Loucy (cell line): ENCODE data around the gene ARHGAP10.
"Not testable (repeated sequence)": the region's sequence is repeated elsewhere in the genome, so short reads cannot be mapped to it uniquely, and the experiment has no call there.

ENCODE experiments used
- H2AFZ ChIP-seq: fragments of 200-600 bp; sonication (generic); 2 replicates; pipeline ENCODE4 v1.6.0; 2016; ENCODE audit warnings: antibody characterized with exemption, mild to moderate bottlenecking, low read length, moderate library complexity
- H3F3A ChIP-seq: fragments of 200-600 bp; 2 replicates; pipeline ENCODE4 v1.6.0; 2016; ENCODE audit warnings: antibody characterized with exemption, low read depth, mild to moderate bottlenecking
- H3K27me3 ChIP-seq: fragments of 200-600 bp; sonication (generic); 2 replicates; pipeline ENCODE4 v1.6.1; 2014; ENCODE audit warnings: low read length, mild to moderate bottlenecking; ENCODE audit not compliant: insufficient read depth, poor library complexity, severe bottlenecking
- H3K36me3 ChIP-seq: fragments of 200-600 bp; sonication (generic); 2 replicates; pipeline ENCODE4 v1.6.1; 2016; ENCODE audit warnings: low read length; ENCODE audit not compliant: insufficient read depth
- H3K4me1 ChIP-seq: fragments of 200-600 bp; sonication (generic); 2 replicates; pipeline ENCODE4 v1.5.1; 2014; ENCODE audit warnings: low read length, mild to moderate bottlenecking; ENCODE audit not compliant: insufficient read depth, poor library complexity, severe bottlenecking
- H3K4me2 ChIP-seq: fragments of 200-600 bp; sonication (generic); 2 replicates; pipeline ENCODE4 v1.6.0; 2014; ENCODE audit warnings: antibody characterized with exemption, low read length, low read depth, mild to moderate bottlenecking; ENCODE audit not compliant: poor library complexity, severe bottlenecking
- H3K4me3 ChIP-seq: fragments of 200-600 bp; sonication (generic); 2 replicates; pipeline ENCODE4 v1.5.1; 2014; ENCODE audit warnings: low read length, mild to moderate bottlenecking, mixed read lengths; ENCODE audit not compliant: poor library complexity, severe bottlenecking
- H3K79me2 ChIP-seq: fragments of 200-600 bp; sonication (generic); 2 replicates; pipeline ENCODE4 v1.6.1; 2014; ENCODE audit warnings: low read length; ENCODE audit not compliant: insufficient read depth
- H3K9ac ChIP-seq: fragments of 200-600 bp; sonication (generic); 2 replicates; pipeline ENCODE4 v1.6.0; 2014; ENCODE audit warnings: mild to moderate bottlenecking, low read depth, low read length, moderate library complexity; ENCODE audit not compliant: poor library complexity, severe bottlenecking
- H3K9me2 ChIP-seq: fragments of 200-600 bp; sonication (generic); replicated peaks from 2 replicates; pipeline ENCODE4 v1.6.1; 2016; ENCODE audit warnings: low read depth, low read length, mixed read lengths
- H3K9me3 ChIP-seq: fragments of 200-600 bp; sonication (generic); 2 replicates; pipeline ENCODE4 v1.6.1; 2014; ENCODE audit warnings: mild to moderate bottlenecking, antibody characterized with exemption, low read length, low read depth; ENCODE audit not compliant: insufficient read depth
- H4K20me1 ChIP-seq: fragments of 200-600 bp; sonication (generic); 2 replicates; pipeline ENCODE4 v1.6.0; 2014; ENCODE audit warnings: antibody characterized with exemption, low read length, mild to moderate bottlenecking; ENCODE audit not compliant: insufficient read depth, poor library complexity, severe bottlenecking
- EZH2phosphoT487 ChIP-seq: fragments of 200-600 bp; IDR thresholded peaks from 2 replicates; pipeline ENCODE4 v1.6.1; 2018; ENCODE audit warnings: antibody characterized with exemption, mild to moderate bottlenecking, moderate library complexity, borderline replicate concordance
- TF ChIP-seq, protein P1 (sequence below): fragments of 200-600 bp; sonication (generic); conservative IDR thresholded peaks from 2 replicates; pipeline ENCODE4 v1.5.1; 2014; ENCODE audit warnings: mild to moderate bottlenecking, antibody characterized with exemption, low read length

The ARHGAP10 gene

DNA sequence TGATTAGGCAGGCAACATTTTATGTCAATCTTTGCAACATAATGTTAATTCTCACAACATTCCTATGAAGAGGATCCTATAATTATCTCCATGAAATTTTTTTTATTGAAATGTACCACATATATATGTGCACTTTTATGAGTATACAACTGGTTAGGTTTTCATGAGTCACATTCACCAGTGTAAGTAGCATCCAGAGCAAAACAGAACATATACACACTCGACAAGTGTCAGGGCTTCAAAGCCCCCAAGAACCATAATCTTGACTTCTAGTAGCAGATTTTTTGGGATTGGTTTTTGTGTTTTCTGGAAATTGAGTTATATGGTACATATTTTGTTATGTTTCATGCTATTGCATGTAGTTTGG lies 62.4 kb downstream of the ARHGAP10 start:
- TF ChIP-seq, protein P1, sequence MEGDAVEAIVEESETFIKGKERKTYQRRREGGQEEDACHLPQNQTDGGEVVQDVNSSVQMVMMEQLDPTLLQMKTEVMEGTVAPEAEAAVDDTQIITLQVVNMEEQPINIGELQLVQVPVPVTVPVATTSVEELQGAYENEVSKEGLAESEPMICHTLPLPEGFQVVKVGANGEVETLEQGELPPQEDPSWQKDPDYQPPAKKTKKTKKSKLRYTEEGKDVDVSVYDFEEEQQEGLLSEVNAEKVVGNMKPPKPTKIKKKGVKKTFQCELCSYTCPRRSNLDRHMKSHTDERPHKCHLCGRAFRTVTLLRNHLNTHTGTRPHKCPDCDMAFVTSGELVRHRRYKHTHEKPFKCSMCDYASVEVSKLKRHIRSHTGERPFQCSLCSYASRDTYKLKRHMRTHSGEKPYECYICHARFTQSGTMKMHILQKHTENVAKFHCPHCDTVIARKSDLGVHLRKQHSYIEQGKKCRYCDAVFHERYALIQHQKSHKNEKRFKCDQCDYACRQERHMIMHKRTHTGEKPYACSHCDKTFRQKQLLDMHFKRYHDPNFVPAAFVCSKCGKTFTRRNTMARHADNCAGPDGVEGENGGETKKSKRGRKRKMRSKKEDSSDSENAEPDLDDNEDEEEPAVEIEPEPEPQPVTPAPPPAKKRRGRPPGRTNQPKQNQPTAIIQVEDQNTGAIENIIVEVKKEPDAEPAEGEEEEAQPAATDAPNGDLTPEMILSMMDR: no peak
- TF ChIP-seq EZH2phosphoT487: no peak
- no peaks in the 10 kb centered on the region for H3K27me3 ChIP-seq
- H3K79me2 ChIP-seq: peaks cover 61% of the 10 kb centered on the region
- no peaks in the 10 kb centered on the region for H3K9me3 ChIP-seq
- H3K4me3 ChIP-seq: peak overlapping the region; percentile 40
- no peaks in the 10 kb centered on the region for H4K20me1 ChIP-seq
- peak overlapping the region; percentile 13 for H3K9ac ChIP-seq
- H3K4me2 ChIP-seq: peak overlapping the region; percentile 60
- H3K9me2 ChIP-seq: no peaks in the 10 kb centered on the region
- H3K36me3 ChIP-seq: no peaks in the 10 kb centered on the region
- H3F3A ChIP-seq: peaks cover 8% of the 10 kb centered on the region; the same call in 1 of the 2 replicates
- no peak overlapping the region for H2AFZ ChIP-seq
- peaks cover 56% of the 10 kb centered on the region for H3K4me1 ChIP-seq

- Histone ChIP-seq H3K9me2 (no peaks in the 10 kb centered on the region), H3K36me3 (no peaks in the 10 kb centered on the region), H3K79me2 (peaks cover 55% of the 10 kb centered on the region), H3K4me3 (peak overlapping the region; percentile 40), H4K20me1 (no peaks in the 10 kb centered on the region), H3K27me3 (no peaks in the 10 kb centered on the region), H3K4me1 (peaks cover 56% of the 10 kb centered on the region), H3F3A (peaks cover 8% of the 10 kb centered on the region; the same call in 1 of the 2 replicates), H3K9me3 (no peaks in the 10 kb centered on the region), H3K9ac (peak overlapping the region; percentile 55), H2AFZ (no peak overlapping the region), H3K4me2 (peak overlapping the region; percentile 60)
- TF ChIP-seq, protein P1: no peak
- TF ChIP-seq EZH2phosphoT487: peak; percentile 65
Measured at GRCh38 chr4:147794787-147795413, 63.0 kb downstream of the ARHGAP10 start.

DNA sequence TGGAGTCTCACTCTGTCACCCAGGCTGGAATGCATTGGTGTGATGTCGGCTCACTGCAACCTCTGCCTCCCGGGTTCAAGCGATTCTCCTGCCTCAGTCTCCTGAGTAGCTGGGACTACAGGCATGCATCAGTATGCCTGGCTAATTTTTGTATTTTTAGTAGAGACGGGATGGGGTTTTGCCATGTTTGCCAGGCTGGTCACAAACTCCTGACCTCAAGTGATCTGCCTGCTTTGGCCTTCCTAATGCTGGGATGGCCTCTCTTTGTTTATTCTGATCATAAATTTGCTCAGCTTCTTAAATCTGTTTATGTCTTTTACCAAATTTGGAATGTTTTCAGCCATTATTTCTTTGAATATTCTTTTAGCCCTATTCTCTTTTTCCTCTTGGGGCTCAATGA lies 67.2 kb downstream of the ARHGAP10 start:
- H3F3A ChIP-seq, H3K27me3 ChIP-seq, H2AFZ ChIP-seq, H3K9me2 ChIP-seq, H4K20me1 ChIP-seq, H3K36me3 ChIP-seq, H3K9me3 ChIP-seq: not testable (repeated sequence)
- H3K4me1 ChIP-seq: peaks cover 67% of the 10 kb centered on the region
- peak overlapping the region; percentile 73 for H3K9ac ChIP-seq
- peak overlapping the region; percentile 87 for H3K4me2 ChIP-seq
- H3K79me2 ChIP-seq: peaks cover 67% of the 10 kb centered on the region
- peak overlapping the region; percentile 65 for H3K4me3 ChIP-seq

- Histone ChIP-seq H3K36me3 (no peaks in the 10 kb centered on the region), H3K4me1 (peaks cover 63% of the 10 kb centered on the region), H3K4me2 (peak overlapping the region; percentile 87), H3K9me2 (no peaks in the 10 kb centered on the region), H2AFZ (0 out of 2 replicates have a peak overlapping the region, but pooled peaks have one; percentile 24), H3K9ac (peak overlapping the region; percentile 73), H3F3A (peaks cover 3% of the 10 kb centered on the region; the same call in 1 of the 2 replicates), H3K27me3 (no peaks in the 10 kb centered on the region), H3K79me2 (peaks cover 76% of the 10 kb centered on the region), H3K4me3 (peak overlapping the region; percentile 65), H3K9me3 (no peaks in the 10 kb centered on the region), H4K20me1 (no peaks in the 10 kb centered on the region)
- TF ChIP-seq EZH2phosphoT487: no peak
- TF ChIP-seq, protein P1: peak; percentile 28
Measured at GRCh38 chr4:147799986-147800555, 68.2 kb downstream of the ARHGAP10 start.
